IMR-90 (cell line): ENCODE measurements around the gene TIGD3. TPM values are rescaled to one million over a fixed set of nuclear protein-coding genes. Genes with fewer than 3 reads are reported as not detected.

ENCODE experiments used
- ATAC-seq: fragments of 200-7000 bp; cut with Tn5 transposase; 2 replicates; pipeline ENCODE4 v1.9.1; 2020; ENCODE audit warnings: low read depth, mild to moderate bottlenecking, moderate library complexity
- BruUV-seq: library from RNA; stranded (reverse); fragments of 400-500 nt; replicated peaks from 2 replicates; lab custom pipeline; 2021; lab: Mats Ljungman, UMichigan
- CTCF ChIA-PET: fragments of 300-600 bp; formaldehyde crosslinking; extraction: SDS; loops from one replicate; lab custom pipeline; 2021; ENCODE audit warnings: antibody characterized with exemption; lab: Yijun Ruan, JAX
- POLR2A ChIA-PET: fragments of 300-600 bp; sonication (Branson Sonifier 250); formaldehyde crosslinking; loops from one replicate; lab custom pipeline; 2022; ENCODE audit warnings: antibody characterized with exemption; ENCODE audit not compliant: unreplicated experiment; lab: Charles Lee
- DNase-seq: peaks from one replicate; pipeline ENCODE4 v3.0.0; 2013
- H2AFZ ChIP-seq: replicated peaks from 2 replicates; pipeline ENCODE3; 2013; ENCODE audit warnings: low read length, mild to moderate bottlenecking; ENCODE audit not compliant: poor library complexity
- H2AK5ac ChIP-seq: 2 replicates; pipeline ENCODE4 v1.6.1; 2013; ENCODE audit warnings: low read depth, low read length, inconsistent platforms
- H2AK9ac ChIP-seq: replicated peaks from 2 replicates; pipeline ENCODE3; 2013; ENCODE audit warnings: mild to moderate bottlenecking, low read depth, low read length, moderate library complexity; ENCODE audit not compliant: poor library complexity
- H2BK120ac ChIP-seq: 2 replicates; pipeline ENCODE4 v1.6.1; 2013; ENCODE audit warnings: low read depth, low read length, inconsistent platforms
- H2BK15ac ChIP-seq: 3 replicates; pipeline ENCODE4 v1.6.1; 2013; ENCODE audit warnings: low read depth, low read length, inconsistent platforms
- H2BK20ac ChIP-seq: 2 replicates; pipeline ENCODE4 v1.6.1; 2013; ENCODE audit warnings: low read depth, mild to moderate bottlenecking, inconsistent platforms, low read length, moderate library complexity
- H2BK5ac ChIP-seq: 2 replicates; pipeline ENCODE4 v1.6.1; 2013; ENCODE audit warnings: mild to moderate bottlenecking, low read depth, low read length, inconsistent platforms; ENCODE audit not compliant: poor library complexity, severe bottlenecking
- H3K14ac ChIP-seq: replicated peaks from 2 replicates; pipeline ENCODE4 v1.6.1; 2013; ENCODE audit warnings: low read depth, low read length, inconsistent platforms
- H3K18ac ChIP-seq: 2 replicates; pipeline ENCODE4 v1.6.1; 2013; ENCODE audit warnings: low read depth, low read length, control low read depth
- H3K23ac ChIP-seq: 2 replicates; pipeline ENCODE4 v1.6.1; 2013; ENCODE audit warnings: low read depth, low read length, inconsistent platforms
- H3K27ac ChIP-seq: 2 replicates; pipeline ENCODE4 v1.5.1; 2013; ENCODE audit warnings: mild to moderate bottlenecking, control low read depth, low read length; ENCODE audit not compliant: insufficient read depth
- H3K27me3 ChIP-seq: 2 replicates; pipeline ENCODE4 v1.6.1; 2013; ENCODE audit warnings: low read length; ENCODE audit not compliant: control insufficient read depth, insufficient read depth
- H3K36me3 ChIP-seq: 2 replicates; pipeline ENCODE4 v1.6.1; 2013; ENCODE audit warnings: low read length, mixed read lengths; ENCODE audit not compliant: control insufficient read depth, insufficient read depth
- H3K4ac ChIP-seq: 2 replicates; pipeline ENCODE4 v1.6.1; 2013; ENCODE audit warnings: low read depth, low read length, inconsistent platforms
- H3K4me1 ChIP-seq: 2 replicates; pipeline ENCODE4 v1.6.1; 2013; ENCODE audit warnings: low read length, mixed read lengths; ENCODE audit not compliant: control insufficient read depth, insufficient read depth
- H3K4me2 ChIP-seq: 2 replicates; pipeline ENCODE4 v1.6.1; 2013; ENCODE audit warnings: low read depth, mild to moderate bottlenecking, control low read depth, low read length, moderate library complexity
- H3K4me3 ChIP-seq: 2 replicates; pipeline ENCODE4 v1.5.1; 2013; ENCODE audit warnings: low read depth, mild to moderate bottlenecking, control low read depth, low read length, moderate library complexity; ENCODE audit not compliant: insufficient read depth
- H3K56ac ChIP-seq: 2 replicates; pipeline ENCODE4 v1.6.1; 2013; ENCODE audit warnings: low read length, inconsistent platforms; ENCODE audit not compliant: insufficient read depth; ENCODE audit errors: extremely low read depth
- H3K79me1 ChIP-seq, 2 experiments: 2 replicates each; pipeline ENCODE4 v1.6.1; 2013; ENCODE audit warnings: low read length in 2 of 2, inconsistent platforms in 1 of 2, low read depth in 1 of 2
- H3K9ac ChIP-seq: 2 replicates; pipeline ENCODE4 v1.6.1; 2013; ENCODE audit warnings: low read depth, low read length, control low read depth
- H3K9me1 ChIP-seq: 2 replicates; pipeline ENCODE4 v1.6.1; 2013; ENCODE audit warnings: low read length, inconsistent platforms; ENCODE audit not compliant: insufficient read depth
- H3K9me3 ChIP-seq: 2 replicates; pipeline ENCODE4 v1.6.1; 2013; ENCODE audit warnings: low read length; ENCODE audit not compliant: control insufficient read depth, insufficient read depth
- H4K20me1 ChIP-seq: 2 replicates; pipeline ENCODE4 v1.6.1; 2013; ENCODE audit warnings: low read length, inconsistent platforms; ENCODE audit not compliant: insufficient read depth
- H4K5ac ChIP-seq: 2 replicates; pipeline ENCODE4 v1.6.1; 2013; ENCODE audit warnings: mild to moderate bottlenecking, low read depth, low read length, control low read depth
- H4K8ac ChIP-seq, 2 experiments: 2 replicates each; pipeline ENCODE4 v1.6.1; 2013; ENCODE audit warnings: low read depth in 2 of 2, low read length in 2 of 2, control low read depth in 1 of 2, inconsistent platforms in 1 of 2
- H4K91ac ChIP-seq: 2 replicates; pipeline ENCODE4 v1.6.1; 2013; ENCODE audit warnings: low read depth, low read length, inconsistent platforms; ENCODE audit not compliant: insufficient read depth
- BHLHE40 ChIP-seq: fragments of 150-350 bp; IDR thresholded peaks from 2 replicates; pipeline ENCODE4 v1.6.1; 2016; ENCODE audit warnings: mild to moderate bottlenecking, low read depth, low read length
- CHD1 ChIP-seq: IDR thresholded peaks from 2 replicates; pipeline ENCODE4 v1.6.1; 2012; ENCODE audit warnings: low read depth, low read length, improper control_type of control experiment
- FOS ChIP-seq: fragments of 150-350 bp; IDR thresholded peaks from 2 replicates; pipeline ENCODE4 v1.6.1; 2016; ENCODE audit warnings: low read depth, low read length
- MAFK ChIP-seq: IDR thresholded peaks from 2 replicates; pipeline ENCODE4 v1.6.1; 2012; ENCODE audit warnings: low read depth, low read length, improper control_type of control experiment
- MXI1 ChIP-seq: IDR thresholded peaks from 2 replicates; pipeline ENCODE4 v1.6.1; 2012; ENCODE audit warnings: low read depth, mild to moderate bottlenecking, low read length, moderate library complexity, borderline replicate concordance
- NFE2L2 ChIP-seq: fragments of 150-350 bp; IDR thresholded peaks from 2 replicates; pipeline ENCODE4 v1.6.1; 2016; ENCODE audit warnings: low read depth, mild to moderate bottlenecking, low read length
- POLR2A ChIP-seq: IDR thresholded peaks from 2 replicates; pipeline ENCODE4 v1.6.1; 2012; ENCODE audit warnings: mild to moderate bottlenecking, low read depth, low read length
- RFX5 ChIP-seq: IDR thresholded peaks from 2 replicates; pipeline ENCODE4 v1.8.0; 2012; ENCODE audit warnings: low read depth, mild to moderate bottlenecking, low read length, moderate library complexity
- SMC3 ChIP-seq: fragments of 150-350 bp; IDR thresholded peaks from 2 replicates; pipeline ENCODE4 v1.6.1; 2016; ENCODE audit warnings: low read depth, mild to moderate bottlenecking, antibody characterized with exemption, low read length, moderate library complexity
- USF2 ChIP-seq: fragments of 150-350 bp; IDR thresholded peaks from 2 replicates; pipeline ENCODE4 v1.6.1; 2017; ENCODE audit warnings: mild to moderate bottlenecking, antibody characterized with exemption, low read length, low read depth
- WGBS, 2 experiments: methylation state at CpG; one replicate each; pipeline versions ENCODE4 v1.1.5 to v1.1.7; 2013; ENCODE audit warnings: missing lambda C conversion rate in 2 of 2; ENCODE audit not compliant: insufficient read length in 1 of 2; ENCODE audit errors: extremely low coverage in 2 of 2; 5-methylcytosine and 5-hydroxymethylcytosine counted together
- dilution Hi-C: fragments of 300-500 bp; cut with HindIII; formaldehyde crosslinking; loops from one replicate; pipeline ENCODE4 v1.14.3; 2018; ENCODE audit warnings: low sequenced_read_pairs; ENCODE audit not compliant: unreplicated experiment
- in situ Hi-C: fragments of 300-500 bp; cut with MboI; formaldehyde crosslinking; loops from 3 replicates; pipeline ENCODE4 v1.14.3; 2019; ENCODE audit warnings: low sequenced_read_pairs, inconsistent platforms, mixed read lengths
- intact Hi-C: fragments of 100-400 bp; cut with micrococcal nuclease; formaldehyde crosslinking; loops from 2 replicates; pipeline ENCODE4 v1.10.0; 2022
- polyA plus RNA-seq, 3 experiments: library from polyadenylated mRNA; depleted of rRNA; stranded (reverse); fragments of >200 nt; gene quantifications; 2 replicates each; pipeline ENCODE4 v1.2.3, GENCODE V29; 2012; ENCODE audit warnings: low replicate concordance in 1 of 3
- total RNA-seq: library from RNA; depleted of rRNA; stranded (reverse); fragments of >200 nt; gene quantifications from 2 replicates; pipeline ENCODE4 v1.2.3, GENCODE V29; 2012
- TF ChIP-seq, protein P1 (sequence below): fragments of 150-350 bp; IDR thresholded peaks from 2 replicates; pipeline ENCODE4 v1.6.1; 2016; ENCODE audit warnings: low read depth, mild to moderate bottlenecking, low read length, moderate library complexity, borderline replicate concordance

Gene TIGD3
- total and polyA plus RNA-seq, 2 of the 4 experiments (the other 2 are of a cell fraction), result 0.12 TPM; not detected in 1

DNA sequence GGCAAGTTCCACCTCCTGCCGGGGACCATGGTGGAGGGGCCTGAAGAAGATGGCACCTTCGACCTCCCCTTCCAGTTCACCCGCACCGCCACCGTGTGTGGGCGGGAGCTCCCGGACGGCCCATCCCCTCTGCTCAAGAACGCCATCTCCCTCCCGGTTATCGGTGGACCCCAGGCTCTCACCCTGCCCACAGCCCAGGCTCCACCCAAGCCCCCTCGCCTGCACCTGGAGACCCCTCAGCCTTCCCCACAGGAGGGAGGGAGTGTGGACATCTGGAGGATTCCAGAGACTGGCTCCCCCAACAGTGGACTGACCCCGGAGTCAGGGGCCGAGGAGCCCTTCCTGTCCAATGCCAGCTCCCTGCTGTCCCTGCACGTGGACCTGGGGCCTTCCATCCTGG lies 33.5 kb upstream of the TIGD3 start:
- peaks cover 82% of the 10 kb centered on the region for H4K20me1 ChIP-seq
- H2BK15ac ChIP-seq, result no peak overlapping the region
- H2AFZ ChIP-seq, result no peak overlapping the region
- in situ Hi-C loops (no loop called here), intact Hi-C loops (no loop called here), dilution Hi-C loops (no loop called here)
- ATAC-seq, result no peak
- H4K8ac ChIP-seq, result no peak overlapping the region
- peaks cover 9% of the 10 kb centered on the region for H3K4me1 ChIP-seq
- TF ChIP-seq FOS, result no peak
- TF ChIP-seq SMC3, result no peak
- TF ChIP-seq POLR2A, result no peak
- TF ChIP-seq NFE2L2, result no peak
- TF ChIP-seq, protein P1, sequence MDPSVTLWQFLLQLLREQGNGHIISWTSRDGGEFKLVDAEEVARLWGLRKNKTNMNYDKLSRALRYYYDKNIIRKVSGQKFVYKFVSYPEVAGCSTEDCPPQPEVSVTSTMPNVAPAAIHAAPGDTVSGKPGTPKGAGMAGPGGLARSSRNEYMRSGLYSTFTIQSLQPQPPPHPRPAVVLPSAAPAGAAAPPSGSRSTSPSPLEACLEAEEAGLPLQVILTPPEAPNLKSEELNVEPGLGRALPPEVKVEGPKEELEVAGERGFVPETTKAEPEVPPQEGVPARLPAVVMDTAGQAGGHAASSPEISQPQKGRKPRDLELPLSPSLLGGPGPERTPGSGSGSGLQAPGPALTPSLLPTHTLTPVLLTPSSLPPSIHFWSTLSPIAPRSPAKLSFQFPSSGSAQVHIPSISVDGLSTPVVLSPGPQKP, result no peak
- TF ChIP-seq MAFK, result no peak
- TF ChIP-seq RFX5, result no peak
- no peak for TF ChIP-seq USF2
- TF ChIP-seq MXI1, result no peak
- TF ChIP-seq CHD1, result no peak
- no peak for TF ChIP-seq BHLHE40
- no peak overlapping the region for H3K9ac ChIP-seq
- no peak overlapping the region for H2AK5ac ChIP-seq
- ChIA-PET POLR2A (no interaction called here), CTCF (no interaction called here)
- H3K4ac ChIP-seq, result no peak overlapping the region
- peaks cover 9% of the 10 kb centered on the region for H3K9me1 ChIP-seq
- H3K23ac ChIP-seq, result no peak overlapping the region
- H3K9me3 ChIP-seq, result no peaks in the 10 kb centered on the region
- no peak overlapping the region for H3K27ac ChIP-seq
- H2BK20ac ChIP-seq, result no peak overlapping the region
- no peak overlapping the region for H3K18ac ChIP-seq
- H3K4me3 ChIP-seq, result no peak overlapping the region
- no peaks in the 10 kb centered on the region for H3K27me3 ChIP-seq
- WGBS, 2 experiments, result 92% methylated on average over 3 of the region's 15 CpGs; no CpG with 5 or more reads in 1 of the 2 experiments
- H3K56ac ChIP-seq, result no peak overlapping the region
- H4K5ac ChIP-seq, result no peak overlapping the region
- H2BK5ac ChIP-seq, result no peak overlapping the region
- H2BK120ac ChIP-seq, result no peak overlapping the region
- peaks cover 38% of the 10 kb centered on the region for H3K36me3 ChIP-seq
- H3K14ac ChIP-seq, result no peak overlapping the region
- H3K4me2 ChIP-seq, result no peak overlapping the region
- no peak overlapping the region for H4K91ac ChIP-seq
- H3K79me1 ChIP-seq, result peaks cover 3 to 69% of the 10 kb centered on the region in 2 experiments
- no TSS peak for BruUV-seq
- no peak overlapping the region for H2AK9ac ChIP-seq
- no peak for DNase-seq
